H7 (cell line): ENCODE data around the gene TEX29. TPM values are rescaled to one million over a fixed set of nuclear protein-coding genes. Genes with fewer than 3 reads are reported as not detected.

Experiments
- DNase-seq: peaks from one replicate; pipeline ENCODE4 v3.0.0; 2012
- H3K27me3 ChIP-seq: 2 replicates; pipeline ENCODE4 v1.6.0; 2011; ENCODE audit warnings: mild to moderate bottlenecking, low read length; ENCODE audit not compliant: control insufficient read depth, insufficient read depth
- H3K36me3 ChIP-seq: replicated peaks from 2 replicates; pipeline ENCODE4 v1.5.1; 2011; ENCODE audit warnings: low read length; ENCODE audit not compliant: control insufficient read depth, insufficient read depth
- H3K4me3 ChIP-seq: 2 replicates; pipeline ENCODE4 v1.5.1; 2011; ENCODE audit warnings: low read depth, mild to moderate bottlenecking, control low read depth, low read length, moderate library complexity; ENCODE audit not compliant: insufficient read depth
- total RNA-seq: library from RNA; depleted of rRNA; stranded (reverse); fragments of >200 nt; shearing (Covaris generic); gene quantifications from 2 replicates; pipeline ENCODE4 v1.2.3, GENCODE V29; 2014; rRNA removed

The TEX29 gene
- total RNA-seq, 1 experiment from 2014 or later = not detected

- Histone ChIP-seq H3K27me3 (no peaks in the 10 kb centered on the region), H3K4me3 (no peak overlapping the region), H3K36me3 (no peaks in the 10 kb centered on the region)
- no peak for DNase-seq
Measured at GRCh38 chr13:111390522-111391270, 70.3 kb downstream of the TEX29 start.

- H3K27me3 ChIP-seq = no peaks in the 10 kb centered on the region
- no peak for DNase-seq
- H3K4me3 ChIP-seq = no peak overlapping the region
- H3K36me3 ChIP-seq = no peaks in the 10 kb centered on the region
Measured at GRCh38 chr13:111392486-111392885, 72.0 kb downstream of the TEX29 start.

- no peak overlapping the region for H3K4me3 ChIP-seq
- DNase-seq = no peak
- no peaks in the 10 kb centered on the region for H3K27me3 ChIP-seq
- H3K36me3 ChIP-seq = no peaks in the 10 kb centered on the region
Measured at GRCh38 chr13:111393221-111393790, 72.9 kb downstream of the TEX29 start.

Other genes with a start within 250 kb of the TEX29 start
- 20.8 and 31.6 TPM in 2 replicates for gene ARHGEF7, start 205.3 kb upstream of the TEX29 start, total RNA-seq